ENCODE measurements around the gene MRPS18C.
"Not testable (repeated sequence)": the region's sequence is repeated elsewhere in the genome, so short reads cannot be mapped to it uniquely, and the experiment has no call there.

Gene MRPS18C

DNA sequence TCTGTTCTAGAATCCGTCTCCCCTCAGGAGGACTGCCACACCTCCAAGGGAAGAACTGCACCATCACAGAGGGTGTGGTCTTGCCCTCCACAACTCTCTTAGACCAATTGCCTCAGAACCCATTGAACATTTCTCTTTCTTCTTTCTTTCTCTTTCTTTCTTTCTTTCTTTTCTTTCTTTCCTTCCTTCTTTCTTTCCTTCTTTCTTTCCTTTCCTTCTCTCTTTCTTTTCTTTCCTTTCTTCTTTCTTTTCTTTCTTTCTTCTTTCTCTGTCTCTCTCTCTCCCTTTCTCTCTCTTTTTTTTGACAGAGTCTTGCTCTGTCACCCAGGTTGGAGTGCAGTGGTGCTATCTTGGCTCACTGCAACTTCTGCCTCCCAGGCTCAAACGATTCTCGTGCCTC, 45.8 kb downstream of the MRPS18C start:
- DNase-seq, result not testable (repeated sequence)

DNA sequence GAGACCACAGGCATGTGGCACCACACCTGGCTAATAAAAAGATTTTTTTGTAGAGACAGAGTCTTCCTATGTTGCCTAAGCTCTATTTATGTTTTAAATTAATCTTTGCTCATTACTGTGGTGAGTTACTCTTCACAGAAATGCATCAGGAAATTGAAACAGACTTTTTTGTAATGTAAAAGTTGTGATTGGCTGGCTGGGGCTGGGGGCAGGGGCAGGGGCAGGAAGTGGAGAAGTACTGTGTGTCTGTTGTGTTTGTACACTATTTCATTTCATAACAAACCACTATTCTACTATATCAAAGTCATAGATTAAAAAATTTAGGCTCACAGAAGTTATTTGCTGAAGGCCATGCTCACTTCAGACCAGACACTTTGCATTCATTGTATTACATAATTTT, 48.1 kb downstream of the MRPS18C start:
- DNase-seq, result no peak

DNA sequence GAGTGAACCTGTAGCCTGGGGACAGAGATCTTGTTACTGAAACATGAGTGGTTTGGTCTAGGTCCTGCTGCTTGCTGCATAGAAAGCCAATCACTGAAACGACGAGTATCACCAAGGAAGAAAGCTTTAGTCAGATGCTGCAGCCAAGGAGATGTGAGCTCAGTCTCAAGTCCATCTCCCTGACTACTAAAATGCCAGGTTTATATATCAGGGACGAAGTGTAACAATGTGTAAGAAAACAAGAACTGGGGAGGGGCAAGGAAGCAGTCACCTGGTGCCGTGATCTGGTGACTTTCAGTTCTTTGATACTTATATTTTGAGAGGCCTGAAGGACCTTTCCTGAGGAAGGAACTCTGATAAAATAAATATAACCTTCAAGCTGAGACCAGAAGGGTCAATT, 48.6 kb downstream of the MRPS18C start:
- no peak for DNase-seq

DNA sequence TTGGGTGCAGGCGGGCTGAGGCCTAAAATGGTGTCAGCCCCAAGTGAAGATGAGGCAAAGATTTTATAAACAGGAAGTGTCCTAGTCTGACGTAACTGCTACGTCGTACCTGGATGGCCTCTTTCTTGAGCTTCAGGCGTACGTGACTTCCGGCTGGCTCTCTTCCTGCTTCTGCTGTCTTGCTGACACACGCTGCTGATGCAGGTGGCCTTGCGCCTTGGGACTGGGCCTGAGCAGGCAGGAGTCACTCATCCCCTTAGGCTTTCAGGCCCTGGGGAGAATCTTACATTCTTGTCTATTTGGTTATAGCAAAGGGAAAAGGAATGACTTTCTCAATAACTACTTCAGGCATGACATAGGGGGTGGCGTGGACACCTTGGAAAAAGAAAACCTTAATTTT, 49.1 kb downstream of the MRPS18C start:
- no peak for DNase-seq

DNA sequence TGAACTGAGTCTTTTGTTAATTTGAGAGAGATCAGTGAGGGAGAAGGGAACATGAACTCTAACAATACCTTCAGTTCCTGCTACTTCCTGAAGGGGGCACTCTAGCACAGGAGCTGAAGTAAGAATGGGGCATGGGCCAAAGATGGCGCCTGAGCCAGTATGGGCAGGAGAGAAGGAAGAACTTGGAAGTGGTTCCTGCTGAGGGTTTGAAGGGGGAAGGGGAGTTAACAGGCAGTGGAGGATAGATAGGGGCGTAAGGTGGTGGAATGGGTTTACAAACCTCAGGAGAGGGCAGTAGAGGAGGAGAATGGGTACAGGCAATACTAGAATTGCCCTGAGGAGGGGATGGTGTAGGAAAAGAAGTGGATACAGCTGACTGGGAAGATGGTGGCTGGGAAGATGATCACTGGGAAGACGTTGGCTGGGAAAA, 53.3 kb downstream of the MRPS18C start:
- peak; percentile 77 for DNase-seq

DNA sequence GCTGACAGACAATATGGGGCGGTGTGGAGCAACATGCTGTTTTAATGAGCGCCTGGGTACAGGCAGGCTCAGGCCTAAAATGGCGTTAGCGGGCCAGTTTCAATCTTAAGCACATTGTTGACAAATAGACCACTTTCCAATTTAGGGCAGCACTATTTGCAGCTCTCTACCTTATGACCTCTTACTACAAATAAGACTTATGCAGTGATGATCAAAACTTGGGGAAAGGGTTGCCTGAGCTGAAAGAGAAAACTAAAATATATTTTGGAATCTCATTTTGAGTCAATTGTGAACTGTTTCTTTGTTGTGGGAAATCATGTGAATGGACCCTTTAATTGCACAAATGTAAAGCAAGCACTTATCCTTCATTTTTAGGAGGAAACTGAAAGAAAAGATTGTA, 54.6 kb downstream of the MRPS18C start:
- DNase-seq, result no peak

Measured in stimulated activated CD8-positive, alpha-beta memory T cell treated with anti-CD3 and anti-CD28 coated beads, Interleukin-4, amount 100 ng/mL, for 48 hours (primary cell).